Measurements from ENCODE around the gene PCGF3. TPM values are rescaled to one million over a fixed set of nuclear protein-coding genes. Genes with fewer than 3 reads are reported as not detected.

PCGF3 gene
- total and polyA plus RNA-seq, 10 of the 15 experiments (the other 5 are each of a cell fraction or from before 2014, with no cell fraction given), result 2.2 to 43.8 (median 15.9) TPM

DNA sequence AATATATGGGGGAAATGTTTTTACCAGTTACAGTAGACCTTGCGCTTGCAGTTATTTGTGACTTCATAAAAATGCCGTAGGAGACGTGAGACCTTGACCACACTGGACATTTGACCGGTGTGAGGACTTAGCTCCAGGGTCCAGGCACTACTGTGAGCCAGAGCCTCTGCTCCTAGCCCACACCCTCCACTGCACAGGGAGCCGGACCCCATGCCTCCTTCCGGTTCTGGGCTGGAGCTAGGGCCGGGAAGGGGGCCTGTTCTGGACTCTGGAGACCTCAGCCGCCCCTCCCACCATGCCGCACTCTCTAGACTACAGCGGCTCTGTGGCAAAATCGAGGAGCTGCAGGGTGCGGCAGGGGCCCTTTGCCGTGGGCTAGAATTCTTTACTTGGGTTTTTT is 5.3 kb downstream of the PCGF3 start:
- Histone ChIP-seq H2AFZ (ENCODE audit: control insufficient read depth, low read depth, low read length) (no peak overlapping the region), H3K9ac (ENCODE audit: control insufficient read depth, insufficient read depth, low read length) (no peak overlapping the region), H3K4me1 (ENCODE audit: control insufficient read depth, insufficient read depth, low read length) (no peaks in the 10 kb centered on the region; the same call in 1 of the 2 replicates), H3K79me2 (ENCODE audit: control insufficient read depth, insufficient read depth, low read length) (peaks cover 51% of the 10 kb centered on the region), H3K36me3 (ENCODE audit: control insufficient read depth in 2 of 2, insufficient read depth in 2 of 2, low read length in 1 of 2) (peaks cover 2 to 3% of the 10 kb centered on the region in 2 experiments; a peak in 3 of 4 replicates), H3K4me2 (ENCODE audit: control insufficient read depth, insufficient read depth) (no peak overlapping the region), H3K9me3 (replicated peaks; ENCODE audit: control insufficient read depth, insufficient read depth, low read length) (no peaks in the 10 kb centered on the region), H3K27me3 (replicated peaks in 1 of 2; ENCODE audit: control insufficient read depth in 2 of 2, insufficient read depth in 2 of 2, low read length in 1 of 2) (no peaks in the 10 kb centered on the region), H3K4me3 (no peak overlapping the region), H4K20me1 (ENCODE audit: control insufficient read depth, insufficient read depth) (no peaks in the 10 kb centered on the region), H3K27ac (ENCODE audit: control insufficient read depth, insufficient read depth) (no peak overlapping the region)
- no TSS peak for BruUV-seq (replicated peaks)
- RAD21 ChIA-PET (ENCODE audit: unreplicated experiment), result no interaction called here
- 95% methylated on average over 13 of the region's 13 CpGs for WGBS (ENCODE audit: insufficient coverage, insufficient replicate concordance, low lambda C conversion rate, missing lambda C conversion rate)
- DNase-seq (ENCODE audit: low read depth, low spot score) (no peak), FAIRE-seq (no peak), ATAC-seq (no peak)
- POLR2A ChIA-PET, result no interaction called here
- intact Hi-C loops (cut with micrococcal nuclease; ENCODE audit: unreplicated experiment) (no loop called here), in situ Hi-C loops (cut with MboI) (no loop called here)
- no peak for TF ChIP-seq FOS (IDR thresholded peaks at IDR 0.05; ENCODE audit: borderline replicate concordance, extremely low read depth, insufficient read length)
- no peak for TF ChIP-seq BHLHE40 (IDR thresholded peaks at IDR 0.05; ENCODE audit: borderline replicate concordance in 1 of 2, low read depth in 2 of 2, low read length in 1 of 2)
- TF ChIP-seq BACH1 (IDR thresholded peaks at IDR 0.05; ENCODE audit: borderline replicate concordance), result no peak
- no peak for TF ChIP-seq KAT2A (conservative IDR thresholded peaks at IDR 0.05; ENCODE audit: control insufficient read depth, low read depth, low read length)
- TF ChIP-seq DPF2 (IDR thresholded peaks at IDR 0.05), result no peak
- no peak for TF ChIP-seq FOXK2 (IDR thresholded peaks at IDR 0.05)
- TF ChIP-seq CBX3 (IDR thresholded peaks at IDR 0.05; ENCODE audit: borderline replicate concordance, low read depth), result no peak
- TF ChIP-seq ZNF592 (IDR thresholded peaks at IDR 0.05), result no peak
- no peak for TF ChIP-seq RCOR1 (conservative IDR thresholded peaks at IDR 0.05; ENCODE audit: low read depth, low read length)
- TF ChIP-seq STAT1 (conservative IDR thresholded peaks at IDR 0.05), result no peak
- no peak for TF ChIP-seq ZNF24 (IDR thresholded peaks at IDR 0.05)
- TF ChIP-seq MYC (IDR thresholded peaks at IDR 0.05; ENCODE audit: insufficient read depth, insufficient read length, insufficient replicate concordance, low read length, severe bottlenecking), result no peak
- TF ChIP-seq WRNIP1 (IDR thresholded peaks at IDR 0.05; ENCODE audit: borderline replicate concordance, low read depth, low read length), result no peak
- TF ChIP-seq ESRRA (IDR thresholded peaks at IDR 0.05; ENCODE audit: low read length), result no peak
- TF ChIP-seq POLR2AphosphoS2 (IDR thresholded peaks at IDR 0.05; ENCODE audit: low read depth, low read length), result no peak
- TF ChIP-seq, protein P1, sequence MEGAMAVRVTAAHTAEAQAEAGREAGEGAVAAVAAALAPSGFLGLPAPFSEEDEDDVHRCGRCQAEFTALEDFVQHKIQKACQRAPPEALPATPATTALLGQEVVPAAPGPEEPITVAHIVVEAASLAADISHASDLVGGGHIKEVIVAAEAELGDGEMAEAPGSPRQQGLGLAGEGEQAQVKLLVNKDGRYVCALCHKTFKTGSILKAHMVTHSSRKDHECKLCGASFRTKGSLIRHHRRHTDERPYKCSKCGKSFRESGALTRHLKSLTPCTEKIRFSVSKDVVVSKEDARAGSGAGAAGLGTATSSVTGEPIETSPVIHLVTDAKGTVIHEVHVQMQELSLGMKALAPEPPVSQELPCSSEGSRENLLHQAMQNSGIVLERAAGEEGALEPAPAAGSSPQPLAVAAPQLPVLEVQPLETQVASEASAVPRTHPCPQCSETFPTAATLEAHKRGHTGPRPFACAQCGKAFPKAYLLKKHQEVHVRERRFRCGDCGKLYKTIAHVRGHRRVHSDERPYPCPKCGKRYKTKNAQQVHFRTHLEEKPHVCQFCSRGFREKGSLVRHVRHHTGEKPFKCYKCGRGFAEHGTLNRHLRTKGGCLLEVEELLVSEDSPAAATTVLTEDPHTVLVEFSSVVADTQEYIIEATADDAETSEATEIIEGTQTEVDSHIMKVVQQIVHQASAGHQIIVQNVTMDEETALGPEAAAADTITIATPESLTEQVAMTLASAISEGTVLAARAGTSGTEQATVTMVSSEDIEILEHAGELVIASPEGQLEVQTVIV (IDR thresholded peaks at IDR 0.05; ENCODE audit: borderline replicate concordance, partially characterized antibody), result no peak
- no peak for TF ChIP-seq ZNF622 (IDR thresholded peaks at IDR 0.05)
- SMC1A ChIA-PET (ENCODE audit: uncharacterized antibody, unreplicated experiment), result interaction anchor here (0.6 kb wide), 1 partner anchor 133 kb away, joined by 3 read pairs; no protein-coding TSS in a partner anchor
- CTCF ChIA-PET, result no interaction called here

Data from GM12878 (cell line).